IMR-90 (cell line): ENCODE results near the gene ST8SIA2. TPM values are rescaled to one million over a fixed set of nuclear protein-coding genes. Genes with fewer than 3 reads are reported as not detected.

Experiments used
- ATAC-seq: fragments of 200-7000 bp; cut with Tn5 transposase; 2 replicates; pipeline ENCODE4 v1.9.1; 2020; ENCODE audit warnings: low read depth, mild to moderate bottlenecking, moderate library complexity
- BruUV-seq: library from RNA; stranded (reverse); fragments of 400-500 nt; replicated peaks from 2 replicates; lab custom pipeline; 2021; lab: Mats Ljungman, UMichigan
- CTCF ChIA-PET: fragments of 300-600 bp; formaldehyde crosslinking; extraction: SDS; loops from one replicate; lab custom pipeline; 2021; ENCODE audit warnings: antibody characterized with exemption; lab: Yijun Ruan, JAX
- POLR2A ChIA-PET: fragments of 300-600 bp; sonication (Branson Sonifier 250); formaldehyde crosslinking; loops from one replicate; lab custom pipeline; 2022; ENCODE audit warnings: antibody characterized with exemption; ENCODE audit not compliant: unreplicated experiment; lab: Charles Lee
- DNase-seq: peaks from one replicate; pipeline ENCODE4 v3.0.0; 2013
- H2AFZ ChIP-seq: replicated peaks from 2 replicates; pipeline ENCODE3; 2013; ENCODE audit warnings: low read length, mild to moderate bottlenecking; ENCODE audit not compliant: poor library complexity
- H2AK5ac ChIP-seq: 2 replicates; pipeline ENCODE4 v1.6.1; 2013; ENCODE audit warnings: low read depth, low read length, inconsistent platforms
- H2AK9ac ChIP-seq: replicated peaks from 2 replicates; pipeline ENCODE3; 2013; ENCODE audit warnings: mild to moderate bottlenecking, low read depth, low read length, moderate library complexity; ENCODE audit not compliant: poor library complexity
- H2BK120ac ChIP-seq: 2 replicates; pipeline ENCODE4 v1.6.1; 2013; ENCODE audit warnings: low read depth, low read length, inconsistent platforms
- H2BK15ac ChIP-seq: 3 replicates; pipeline ENCODE4 v1.6.1; 2013; ENCODE audit warnings: low read depth, low read length, inconsistent platforms
- H2BK20ac ChIP-seq: 2 replicates; pipeline ENCODE4 v1.6.1; 2013; ENCODE audit warnings: low read depth, mild to moderate bottlenecking, inconsistent platforms, low read length, moderate library complexity
- H2BK5ac ChIP-seq: 2 replicates; pipeline ENCODE4 v1.6.1; 2013; ENCODE audit warnings: mild to moderate bottlenecking, low read depth, low read length, inconsistent platforms; ENCODE audit not compliant: poor library complexity, severe bottlenecking
- H3K14ac ChIP-seq: replicated peaks from 2 replicates; pipeline ENCODE4 v1.6.1; 2013; ENCODE audit warnings: low read depth, low read length, inconsistent platforms
- H3K18ac ChIP-seq: 2 replicates; pipeline ENCODE4 v1.6.1; 2013; ENCODE audit warnings: low read depth, low read length, control low read depth
- H3K23ac ChIP-seq: 2 replicates; pipeline ENCODE4 v1.6.1; 2013; ENCODE audit warnings: low read depth, low read length, inconsistent platforms
- H3K27ac ChIP-seq: 2 replicates; pipeline ENCODE4 v1.5.1; 2013; ENCODE audit warnings: mild to moderate bottlenecking, control low read depth, low read length; ENCODE audit not compliant: insufficient read depth
- H3K27me3 ChIP-seq: 2 replicates; pipeline ENCODE4 v1.6.1; 2013; ENCODE audit warnings: low read length; ENCODE audit not compliant: control insufficient read depth, insufficient read depth
- H3K36me3 ChIP-seq: 2 replicates; pipeline ENCODE4 v1.6.1; 2013; ENCODE audit warnings: low read length, mixed read lengths; ENCODE audit not compliant: control insufficient read depth, insufficient read depth
- H3K4ac ChIP-seq: 2 replicates; pipeline ENCODE4 v1.6.1; 2013; ENCODE audit warnings: low read depth, low read length, inconsistent platforms
- H3K4me1 ChIP-seq: 2 replicates; pipeline ENCODE4 v1.6.1; 2013; ENCODE audit warnings: low read length, mixed read lengths; ENCODE audit not compliant: control insufficient read depth, insufficient read depth
- H3K4me2 ChIP-seq: 2 replicates; pipeline ENCODE4 v1.6.1; 2013; ENCODE audit warnings: low read depth, mild to moderate bottlenecking, control low read depth, low read length, moderate library complexity
- H3K4me3 ChIP-seq: 2 replicates; pipeline ENCODE4 v1.5.1; 2013; ENCODE audit warnings: low read depth, mild to moderate bottlenecking, control low read depth, low read length, moderate library complexity; ENCODE audit not compliant: insufficient read depth
- H3K56ac ChIP-seq: 2 replicates; pipeline ENCODE4 v1.6.1; 2013; ENCODE audit warnings: low read length, inconsistent platforms; ENCODE audit not compliant: insufficient read depth; ENCODE audit errors: extremely low read depth
- H3K79me1 ChIP-seq, 2 experiments: 2 replicates each; pipeline ENCODE4 v1.6.1; 2013; ENCODE audit warnings: low read length in 2 of 2, inconsistent platforms in 1 of 2, low read depth in 1 of 2
- H3K9ac ChIP-seq: 2 replicates; pipeline ENCODE4 v1.6.1; 2013; ENCODE audit warnings: low read depth, low read length, control low read depth
- H3K9me1 ChIP-seq: 2 replicates; pipeline ENCODE4 v1.6.1; 2013; ENCODE audit warnings: low read length, inconsistent platforms; ENCODE audit not compliant: insufficient read depth
- H3K9me3 ChIP-seq: 2 replicates; pipeline ENCODE4 v1.6.1; 2013; ENCODE audit warnings: low read length; ENCODE audit not compliant: control insufficient read depth, insufficient read depth
- H4K20me1 ChIP-seq: 2 replicates; pipeline ENCODE4 v1.6.1; 2013; ENCODE audit warnings: low read length, inconsistent platforms; ENCODE audit not compliant: insufficient read depth
- H4K5ac ChIP-seq: 2 replicates; pipeline ENCODE4 v1.6.1; 2013; ENCODE audit warnings: mild to moderate bottlenecking, low read depth, low read length, control low read depth
- H4K8ac ChIP-seq, 2 experiments: 2 replicates each; pipeline ENCODE4 v1.6.1; 2013; ENCODE audit warnings: low read depth in 2 of 2, low read length in 2 of 2, control low read depth in 1 of 2, inconsistent platforms in 1 of 2
- H4K91ac ChIP-seq: 2 replicates; pipeline ENCODE4 v1.6.1; 2013; ENCODE audit warnings: low read depth, low read length, inconsistent platforms; ENCODE audit not compliant: insufficient read depth
- BHLHE40 ChIP-seq: fragments of 150-350 bp; IDR thresholded peaks from 2 replicates; pipeline ENCODE4 v1.6.1; 2016; ENCODE audit warnings: mild to moderate bottlenecking, low read depth, low read length
- CEBPB ChIP-seq: IDR thresholded peaks from 2 replicates; pipeline ENCODE4 v1.6.1; 2012; ENCODE audit warnings: low read depth, low read length, improper control_type of control experiment
- CHD1 ChIP-seq: IDR thresholded peaks from 2 replicates; pipeline ENCODE4 v1.6.1; 2012; ENCODE audit warnings: low read depth, low read length, improper control_type of control experiment
- CTCF ChIP-seq: conservative IDR thresholded peaks from 2 replicates; pipeline ENCODE4 v1.5.1; 2012; ENCODE audit warnings: mild to moderate bottlenecking, low read depth, low read length, improper control_type of control experiment
- ELK1 ChIP-seq: fragments of 150-350 bp; IDR thresholded peaks from 2 replicates; pipeline ENCODE4 v1.6.1; 2016; ENCODE audit warnings: low read depth, mild to moderate bottlenecking, low read length, moderate library complexity, borderline replicate concordance
- FOS ChIP-seq: fragments of 150-350 bp; IDR thresholded peaks from 2 replicates; pipeline ENCODE4 v1.6.1; 2016; ENCODE audit warnings: low read depth, low read length
- MAFK ChIP-seq: IDR thresholded peaks from 2 replicates; pipeline ENCODE4 v1.6.1; 2012; ENCODE audit warnings: low read depth, low read length, improper control_type of control experiment
- MAZ ChIP-seq: IDR thresholded peaks from 2 replicates; pipeline ENCODE4 v1.6.1; 2012; ENCODE audit warnings: low read depth, mild to moderate bottlenecking, low read length, improper control_type of control experiment, moderate library complexity, borderline replicate concordance
- MXI1 ChIP-seq: IDR thresholded peaks from 2 replicates; pipeline ENCODE4 v1.6.1; 2012; ENCODE audit warnings: low read depth, mild to moderate bottlenecking, low read length, moderate library complexity, borderline replicate concordance
- NFE2L2 ChIP-seq: fragments of 150-350 bp; IDR thresholded peaks from 2 replicates; pipeline ENCODE4 v1.6.1; 2016; ENCODE audit warnings: low read depth, mild to moderate bottlenecking, low read length
- POLR2A ChIP-seq: IDR thresholded peaks from 2 replicates; pipeline ENCODE4 v1.6.1; 2012; ENCODE audit warnings: mild to moderate bottlenecking, low read depth, low read length
- RAD21 ChIP-seq: IDR thresholded peaks from 2 replicates; pipeline ENCODE4 v1.6.1; 2012; ENCODE audit warnings: low read length, improper control_type of control experiment
- RCOR1 ChIP-seq: IDR thresholded peaks from 2 replicates; pipeline ENCODE4 v1.6.1; 2012; ENCODE audit warnings: mild to moderate bottlenecking, low read length, improper control_type of control experiment; ENCODE audit not compliant: insufficient replicate concordance
- RFX5 ChIP-seq: IDR thresholded peaks from 2 replicates; pipeline ENCODE4 v1.8.0; 2012; ENCODE audit warnings: low read depth, mild to moderate bottlenecking, low read length, moderate library complexity
- SMC3 ChIP-seq: fragments of 150-350 bp; IDR thresholded peaks from 2 replicates; pipeline ENCODE4 v1.6.1; 2016; ENCODE audit warnings: low read depth, mild to moderate bottlenecking, antibody characterized with exemption, low read length, moderate library complexity
- USF2 ChIP-seq: fragments of 150-350 bp; IDR thresholded peaks from 2 replicates; pipeline ENCODE4 v1.6.1; 2017; ENCODE audit warnings: mild to moderate bottlenecking, antibody characterized with exemption, low read length, low read depth
- WGBS, 2 experiments: methylation state at CpG; one replicate each; pipeline versions ENCODE4 v1.1.5 to v1.1.7; 2013; ENCODE audit warnings: missing lambda C conversion rate in 2 of 2; ENCODE audit not compliant: insufficient read length in 1 of 2; ENCODE audit errors: extremely low coverage in 2 of 2; 5-methylcytosine and 5-hydroxymethylcytosine counted together
- dilution Hi-C: fragments of 300-500 bp; cut with HindIII; formaldehyde crosslinking; loops from one replicate; pipeline ENCODE4 v1.14.3; 2018; ENCODE audit warnings: low sequenced_read_pairs; ENCODE audit not compliant: unreplicated experiment
- in situ Hi-C: fragments of 300-500 bp; cut with MboI; formaldehyde crosslinking; loops from 3 replicates; pipeline ENCODE4 v1.14.3; 2019; ENCODE audit warnings: low sequenced_read_pairs, inconsistent platforms, mixed read lengths
- intact Hi-C: fragments of 100-400 bp; cut with micrococcal nuclease; formaldehyde crosslinking; loops from 2 replicates; pipeline ENCODE4 v1.10.0; 2022
- polyA plus RNA-seq, 3 experiments: library from polyadenylated mRNA; depleted of rRNA; stranded (reverse); fragments of >200 nt; gene quantifications; 2 replicates each; pipeline ENCODE4 v1.2.3, GENCODE V29; 2012; ENCODE audit warnings: low replicate concordance in 1 of 3
- total RNA-seq: library from RNA; depleted of rRNA; stranded (reverse); fragments of >200 nt; gene quantifications from 2 replicates; pipeline ENCODE4 v1.2.3, GENCODE V29; 2012

The ST8SIA2 gene
- total and polyA plus RNA-seq, 2 of the 4 experiments (the other 2 are of a cell fraction) = not detected

- no peak overlapping the region for H3K4ac ChIP-seq
- BruUV-seq = no TSS peak
- no peak overlapping the region for H3K4me3 ChIP-seq
- no peak overlapping the region for H3K23ac ChIP-seq
- no peak overlapping the region for H4K5ac ChIP-seq
- H2BK120ac ChIP-seq = no peak overlapping the region
- no peak overlapping the region for H2AK5ac ChIP-seq
- POLR2A ChIA-PET = no interaction called here
- no peaks in the 10 kb centered on the region for H3K4me1 ChIP-seq
- H3K56ac ChIP-seq = no peak overlapping the region
- no peak overlapping the region for H4K91ac ChIP-seq
- H4K8ac ChIP-seq = no peak overlapping the region
- H3K4me2 ChIP-seq = no peak overlapping the region
- no peaks in the 10 kb centered on the region for H4K20me1 ChIP-seq
- no peak overlapping the region for H2AFZ ChIP-seq
- 30% methylated on average over 2 of the region's 12 CpGs; no CpG with 5 or more reads in 1 of the 2 experiments for WGBS, 2 experiments
- no peak overlapping the region for H3K9ac ChIP-seq
- H3K9me1 ChIP-seq = no peaks in the 10 kb centered on the region
- H3K9me3 ChIP-seq = no peaks in the 10 kb centered on the region
- in situ Hi-C loops = no loop called here
- TF ChIP-seq MAZ (no peak), MAFK (no peak), ELK1 (no peak), CHD1 (no peak), BHLHE40 (no peak), USF2 (no peak), SMC3 (no peak), POLR2A (no peak), NFE2L2 (no peak), RCOR1 (no peak), RAD21 (no peak), RFX5 (no peak), MXI1 (no peak), FOS (no peak), CTCF (no peak), CEBPB (no peak)
- intact Hi-C loops = no loop called here
- H3K36me3 ChIP-seq = no peaks in the 10 kb centered on the region
- dilution Hi-C loops = no loop called here
- H2AK9ac ChIP-seq = no peak overlapping the region
- no peaks in the 10 kb centered on the region for H3K27me3 ChIP-seq
- no peak overlapping the region for H3K27ac ChIP-seq
- ATAC-seq = no peak
- CTCF ChIA-PET = no interaction called here
- no peaks in the 10 kb centered on the region for H3K79me1 ChIP-seq
- no peak overlapping the region for H2BK5ac ChIP-seq
- DNase-seq = no peak
- H2BK20ac ChIP-seq = no peak overlapping the region
- H3K18ac ChIP-seq = no peak overlapping the region
- H3K14ac ChIP-seq = no peak overlapping the region
- H2BK15ac ChIP-seq = no peak overlapping the region
Measured at GRCh38 chr15:92473756-92474155, 80.1 kb downstream of the ST8SIA2 start.
